ENCODE results near the gene WDFY2. TPM values are rescaled to one million over a fixed set of nuclear protein-coding genes. Genes with fewer than 3 reads are reported as not detected.
A peak's percentile ranks its signal among the peaks of the same experiment; 100 is the strongest.

WDFY2 gene
- total RNA-seq, 6 donors from 2014 or later, result 13.4 to 34.0 (median 18.8) TPM

DNA sequence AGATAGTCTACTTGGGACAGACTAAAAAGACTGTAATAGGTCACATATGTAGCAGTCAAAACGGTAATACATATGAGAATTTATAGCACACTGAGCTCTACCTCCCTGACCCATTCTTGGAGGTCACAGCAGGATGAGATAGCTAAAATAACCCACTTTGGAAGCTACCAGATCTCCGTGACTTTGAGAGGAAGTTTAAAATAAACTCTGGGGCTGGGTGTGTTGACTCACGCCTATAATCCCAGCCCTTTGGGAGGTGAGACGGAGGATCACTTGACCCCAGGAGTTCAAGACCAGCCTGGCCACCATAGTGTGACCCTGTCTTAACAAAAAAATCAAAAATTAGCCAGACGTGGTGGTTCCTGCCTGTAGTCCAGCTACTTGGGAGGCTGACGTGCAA lies 174.4 kb downstream of the WDFY2 start:
- ATAC-seq (ENCODE audit: low FRiP score in 2 of 2) (no peak), DNase-seq (no peak)
- TF ChIP-seq EP300 (IDR thresholded peaks at IDR 0.05) (no peak), POLR2A (IDR thresholded peaks at IDR 0.05) (no peak), CTCF (IDR thresholded peaks at IDR 0.05) (no peak), POLR2AphosphoS5 (IDR thresholded peaks at IDR 0.05) (no peak)
- H3K36me3 ChIP-seq, result peaks cover 6 to 48% (median 21%) of the 10 kb centered on the region in 4 donors
- H3K4me1 ChIP-seq, result peaks cover 0 to 3% (median 0%) of the 10 kb centered on the region in 4 donors
- H3K27me3 ChIP-seq, result no peaks in the 10 kb centered on the region
- no peaks in the 10 kb centered on the region for H3K9me3 ChIP-seq
- WGBS, 2 donors, result 81 to 82% methylated on average over 6 of the region's 6 CpGs
- H3K4me3 ChIP-seq, result no peak overlapping the region
- no peak overlapping the region for H3K27ac ChIP-seq

- DNase-seq (no peak), ATAC-seq (ENCODE audit: low FRiP score in 2 of 2) (no peak)
- H3K4me1 ChIP-seq, result peaks cover 4 to 9% (median 4%) of the 10 kb centered on the region in 4 donors
- H3K27ac ChIP-seq, result no peak overlapping the region
- H3K4me3 ChIP-seq, result no peak overlapping the region
- H3K27me3 ChIP-seq, result no peaks in the 10 kb centered on the region
- peaks cover 6 to 48% (median 21%) of the 10 kb centered on the region in 4 donors for H3K36me3 ChIP-seq
- TF ChIP-seq POLR2AphosphoS5 (IDR thresholded peaks at IDR 0.05), result no peak
- TF ChIP-seq POLR2A (IDR thresholded peaks at IDR 0.05), result no peak
- 86 to 93% methylated on average over 5 of the region's 5 CpGs for WGBS, 2 donors
- no peaks in the 10 kb centered on the region for H3K9me3 ChIP-seq
These were observed 175.0 kb downstream of the WDFY2 start for GRCh38 chr13:51759240-51759639.

GRCh38 chr13:51760592-51760991 lies 176.3 kb downstream of the WDFY2 start:
- ATAC-seq (ENCODE audit: low FRiP score in 2 of 2) (peak in 1 of 2 donors; percentile 50), DNase-seq (no peak)
- Histone ChIP-seq H3K27ac (no peak overlapping the region), H3K9me3 (no peaks in the 10 kb centered on the region), H3K4me3 (no peak overlapping the region), H3K27me3 (no peaks in the 10 kb centered on the region), H3K36me3 (peaks cover 6 to 43% (median 19%) of the 10 kb centered on the region in 4 donors), H3K4me1 (peaks cover 14 to 18% (median 14%) of the 10 kb centered on the region in 4 donors)
- WGBS, 2 donors, result 91 to 94% methylated on average over 12 of the region's 12 CpGs
- no peak for TF ChIP-seq CTCF (IDR thresholded peaks at IDR 0.05)
- TF ChIP-seq POLR2AphosphoS5 (IDR thresholded peaks at IDR 0.05), result no peak
- no peak for TF ChIP-seq POLR2A (IDR thresholded peaks at IDR 0.05)
- no peak for TF ChIP-seq EP300 (IDR thresholded peaks at IDR 0.05)

- ATAC-seq (ENCODE audit: low FRiP score in 2 of 2) (no peak), DNase-seq (no peak)
- Histone ChIP-seq H3K4me3 (no peak overlapping the region), H3K27ac (no peak overlapping the region), H3K4me1 (peaks cover 14 to 18% (median 14%) of the 10 kb centered on the region in 4 donors), H3K27me3 (no peaks in the 10 kb centered on the region), H3K9me3 (no peaks in the 10 kb centered on the region), H3K36me3 (peaks cover 6 to 36% (median 11%) of the 10 kb centered on the region in 4 donors)
- TF ChIP-seq EP300 (IDR thresholded peaks at IDR 0.05) (no peak), POLR2AphosphoS5 (IDR thresholded peaks at IDR 0.05) (no peak), CTCF (IDR thresholded peaks at IDR 0.05) (no peak), POLR2A (IDR thresholded peaks at IDR 0.05) (no peak)
- 91 to 96% methylated on average over 16 of the region's 16 CpGs for WGBS, 2 donors
These were observed 177.5 kb downstream of the WDFY2 start for GRCh38 chr13:51761643-51762350.

- Histone ChIP-seq H3K9me3 (no peaks in the 10 kb centered on the region), H3K27me3 (no peaks in the 10 kb centered on the region), H3K27ac (peak overlapping the region in 1 of 4 donors; percentile 70), H3K4me1 (peaks cover 14 to 18% (median 14%) of the 10 kb centered on the region in 4 donors), H3K4me3 (no peak overlapping the region), H3K36me3 (peaks cover 3 to 24% (median 8%) of the 10 kb centered on the region in 4 donors)
- DNase-seq (no peak), ATAC-seq (ENCODE audit: low FRiP score in 2 of 2) (no peak)
- TF ChIP-seq POLR2A (IDR thresholded peaks at IDR 0.05) (no peak), EP300 (IDR thresholded peaks at IDR 0.05) (no peak), CTCF (IDR thresholded peaks at IDR 0.05) (no peak), POLR2AphosphoS5 (IDR thresholded peaks at IDR 0.05) (no peak)
- WGBS, 2 donors, result 88 to 89% methylated on average over 2 of the region's 2 CpGs
These were observed 179.2 kb downstream of the WDFY2 start for GRCh38 chr13:51763486-51763885.

All from upper lobe of left lung (tissue), 6 donors.